CD4-positive, CD25-positive, alpha-beta regulatory T cell (primary cell): ENCODE measurements around the gene PRRG3. TPM values are rescaled to one million over a fixed set of nuclear protein-coding genes. Genes with fewer than 3 reads are reported as not detected.
"Not testable (repeated sequence)": the region's sequence is repeated elsewhere in the genome, so short reads cannot be mapped to it uniquely, and the experiment has no call there.

Source experiments
- ATAC-seq, 2 donors: fragments of 150-1000 bp; cut with Tn5 transposase; one replicate each; pipeline ENCODE4 v1.10.0; 2021; ENCODE audit warnings: low read depth in 2 of 2, moderate number of reproducible peaks in 2 of 2, moderate library complexity in 1 of 2
- DNase-seq, 3 donors: peaks; one replicate each; pipeline versions ENCODE4 v3.0.0 to v3.0.0-alpha.2; 2012 to 2022; ENCODE audit warnings: mixed read lengths in 1 of 3
- H3K27ac ChIP-seq: one replicate; pipeline ENCODE4 v1.7.0; 2013; ENCODE audit warnings: mild to moderate bottlenecking, low read length; ENCODE audit not compliant: insufficient read depth, poor library complexity, severe bottlenecking
- H3K27me3 ChIP-seq: one replicate; pipeline ENCODE4 v1.7.0; 2013; ENCODE audit warnings: low read length; ENCODE audit not compliant: control insufficient read depth, insufficient read depth
- H3K36me3 ChIP-seq: one replicate; pipeline ENCODE4 v1.7.0; 2013; ENCODE audit warnings: mild to moderate bottlenecking, low read length, moderate library complexity; ENCODE audit not compliant: control insufficient read depth, insufficient read depth
- H3K4me1 ChIP-seq: 2 replicates; pipeline ENCODE4 v1.7.0; 2013; ENCODE audit warnings: mild to moderate bottlenecking, low read length; ENCODE audit not compliant: insufficient read depth, control insufficient read depth, poor library complexity, severe bottlenecking
- H3K4me3 ChIP-seq: one replicate; pipeline ENCODE4 v1.7.0; 2013; ENCODE audit warnings: low read depth, mild to moderate bottlenecking, low read length, moderate library complexity
- H3K9me3 ChIP-seq, 2 experiments: 1 replicate in 1 of 2; 2 replicates in 1 of 2; pipeline ENCODE4 v1.7.0; 2013; ENCODE audit warnings: low read length in 2 of 2, mild to moderate bottlenecking in 1 of 2, moderate library complexity in 1 of 2; ENCODE audit not compliant: control insufficient read depth in 2 of 2
- H3K27ac Mint-ChIP-seq, 3 donors: one replicate each; pipeline ENCODE4 v1.8.0; 2020 to 2022; ENCODE audit warnings: mild to moderate bottlenecking in 3 of 3, mixed read lengths in 3 of 3, moderate library complexity in 2 of 3
- H3K27me3 Mint-ChIP-seq: one replicate; pipeline ENCODE4 v1.8.0; 2022; ENCODE audit warnings: mild to moderate bottlenecking, mixed read lengths
- H3K36me3 Mint-ChIP-seq: one replicate; pipeline ENCODE4 v1.8.0; 2020; ENCODE audit warnings: mixed read lengths
- H3K4me1 Mint-ChIP-seq, 4 donors: one replicate each; pipeline ENCODE4 v1.8.0; 2020 to 2022; ENCODE audit warnings: mixed read lengths in 4 of 4, mild to moderate bottlenecking in 1 of 4
- H3K4me3 Mint-ChIP-seq, 4 donors: one replicate each; pipeline ENCODE4 v1.8.0; 2020 to 2022; ENCODE audit warnings: mild to moderate bottlenecking in 4 of 4, mixed read lengths in 4 of 4, moderate library complexity in 3 of 4
- H3K9me3 Mint-ChIP-seq, 7 donors: one replicate each; pipeline ENCODE4 v1.8.0; 2020 to 2022; ENCODE audit warnings: mixed read lengths in 7 of 7, mild to moderate bottlenecking in 3 of 7, moderate library complexity in 2 of 7
- polyA plus RNA-seq, 4 donors: library from polyadenylated mRNA; unstranded; fragments of 300-500 nt; fragmentation: Illumina TruSeq; gene quantifications; one replicate each; pipeline ENCODE4 v1.2.3, GENCODE V29; 2021
- total RNA-seq: library from RNA; stranded (reverse); gene quantifications from one replicate; pipeline ENCODE4 v1.2.3, GENCODE V29; 2022

PRRG3 gene
- total and polyA plus RNA-seq, 5 donors from 2014 or later = not detected

DNA sequence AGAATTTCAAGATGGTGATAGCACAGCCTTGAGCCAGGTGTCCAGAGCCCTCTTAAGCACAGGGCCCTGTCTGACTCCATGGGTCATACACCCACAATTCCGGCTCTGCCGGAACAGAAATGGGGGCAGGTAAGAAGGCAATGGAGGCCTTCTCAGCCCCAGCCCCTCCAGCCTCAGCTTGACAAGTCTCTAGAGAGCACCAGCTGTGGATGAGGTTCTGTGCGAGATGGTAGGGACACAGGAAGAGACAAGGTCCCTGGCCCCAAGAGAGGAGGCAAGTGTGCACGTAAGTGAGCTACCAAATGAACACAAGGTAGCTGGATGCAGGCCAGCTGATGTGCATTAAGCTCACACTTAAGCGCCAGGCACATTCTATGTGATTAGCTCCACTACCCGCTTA lies 2.4 kb upstream of the PRRG3 start:
- DNase-seq (no peak), ATAC-seq (no peak)
- H3K9me3 Mint-ChIP-seq = peaks cover 0 to 1% (median 0%) of the 10 kb centered on the region in 7 donors
- no peaks in the 10 kb centered on the region for H3K36me3 Mint-ChIP-seq
- peaks cover 0 to 2% (median 0%) of the 10 kb centered on the region in 4 donors for H3K4me1 Mint-ChIP-seq
- no peak overlapping the region for H3K27ac ChIP-seq
- no peaks in the 10 kb centered on the region for H3K9me3 ChIP-seq
- H3K4me3 ChIP-seq = no peak overlapping the region
- H3K27me3 Mint-ChIP-seq = peaks cover 11% of the 10 kb centered on the region
- no peak overlapping the region for H3K4me3 Mint-ChIP-seq
- no peaks in the 10 kb centered on the region for H3K4me1 ChIP-seq
- no peaks in the 10 kb centered on the region for H3K36me3 ChIP-seq
- H3K27ac Mint-ChIP-seq = no peak overlapping the region
- H3K27me3 ChIP-seq = no peaks in the 10 kb centered on the region

DNA sequence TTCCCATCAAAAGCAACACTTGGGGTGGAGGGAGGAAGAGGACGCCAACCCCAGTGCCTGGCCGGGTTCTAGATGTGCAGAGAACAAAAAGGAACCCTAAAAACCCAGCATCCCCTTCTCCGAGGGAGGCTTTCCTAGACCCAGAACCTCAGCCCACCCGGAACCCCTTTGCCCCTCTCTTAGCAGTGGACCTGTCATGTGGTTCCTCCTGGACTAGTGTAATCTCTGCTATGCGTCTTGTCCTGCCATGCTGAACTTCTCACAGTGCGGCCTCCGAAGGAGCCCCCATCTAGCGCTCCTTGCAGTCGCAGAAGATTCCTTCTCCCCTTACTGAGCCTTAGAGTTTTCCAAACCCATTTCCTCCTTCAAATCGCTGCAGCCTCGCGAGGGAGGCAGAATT lies 1.1 kb upstream of the PRRG3 start:
- Mint-ChIP-seq H3K4me3 (no peak overlapping the region), H3K27me3 (peaks cover 16% of the 10 kb centered on the region), H3K27ac (no peak overlapping the region), H3K9me3 (peaks cover 0 to 1% (median 0%) of the 10 kb centered on the region in 7 donors), H3K4me1 (peaks cover 0 to 2% (median 0%) of the 10 kb centered on the region in 4 donors), H3K36me3 (no peaks in the 10 kb centered on the region)
- no peaks in the 10 kb centered on the region for H3K4me1 ChIP-seq
- DNase-seq = no peak
- H3K36me3 ChIP-seq = no peaks in the 10 kb centered on the region
- H3K4me3 ChIP-seq = no peak overlapping the region
- no peaks in the 10 kb centered on the region for H3K9me3 ChIP-seq
- ATAC-seq = no peak
- H3K27ac ChIP-seq = no peak overlapping the region
- H3K27me3 ChIP-seq = no peaks in the 10 kb centered on the region

DNA sequence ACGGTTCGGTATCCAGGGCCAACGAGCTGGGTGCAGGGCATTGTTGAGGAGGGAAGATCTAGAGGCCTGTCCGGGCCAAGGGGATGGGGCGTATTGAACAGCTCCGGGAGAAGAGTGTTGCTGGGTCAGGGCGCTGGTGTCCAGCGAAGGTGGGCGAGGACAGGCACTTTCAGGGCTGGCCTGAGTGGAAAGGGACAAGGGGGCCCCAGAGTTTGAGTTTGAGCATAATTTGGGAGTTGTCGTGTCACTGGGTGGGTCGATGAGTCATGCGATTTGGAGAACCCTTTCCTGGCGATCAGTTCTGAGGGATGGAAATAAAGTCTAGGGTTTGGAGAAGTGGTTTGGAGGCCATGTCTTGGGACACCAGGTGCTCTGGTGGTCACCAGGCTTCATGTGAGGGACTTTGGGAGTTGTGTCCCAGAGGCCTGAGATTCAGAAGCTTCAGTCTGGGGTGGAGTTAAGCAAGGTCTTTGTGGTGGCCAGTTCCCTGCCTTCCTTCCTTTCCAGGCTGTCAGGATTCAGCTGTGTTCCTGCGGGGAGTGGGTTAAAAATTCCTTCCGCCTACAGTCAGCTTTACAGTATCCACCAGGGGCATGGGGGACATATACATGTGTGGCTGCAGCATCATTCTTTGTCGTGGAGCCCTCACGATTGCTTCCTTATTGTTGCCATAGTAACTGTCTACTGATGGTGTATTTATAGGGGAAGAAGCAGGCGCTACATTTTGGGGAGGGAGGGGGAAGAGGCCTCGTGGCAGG lies 504 bp downstream of the PRRG3 start:
- Mint-ChIP-seq H3K36me3 (no peaks in the 10 kb centered on the region), H3K27me3 (peaks cover 16% of the 10 kb centered on the region)

DNA sequence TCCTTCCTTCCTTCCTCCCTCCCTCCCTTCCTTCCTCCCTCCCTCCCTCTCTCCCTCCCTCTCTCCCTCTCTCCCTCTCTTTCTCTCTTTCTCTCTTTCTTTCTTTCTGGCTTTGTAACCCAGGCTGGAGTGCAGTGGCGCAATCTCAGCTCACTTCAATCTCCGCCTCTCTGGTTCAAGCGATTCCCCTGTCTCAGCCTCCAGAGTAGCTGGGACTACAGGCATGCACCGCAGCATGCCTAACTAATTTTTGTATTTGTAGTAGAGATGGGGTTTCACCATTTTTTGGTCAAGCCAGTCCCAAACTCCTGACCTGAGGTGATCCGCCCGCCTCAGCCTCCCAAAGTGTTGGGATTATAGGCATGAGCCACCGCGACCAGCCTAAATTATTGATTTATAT lies 1.8 kb downstream of the PRRG3 start:
- H3K4me1 Mint-ChIP-seq, H3K9me3 Mint-ChIP-seq, H3K27ac Mint-ChIP-seq, H3K4me1 ChIP-seq, H3K36me3 Mint-ChIP-seq, H3K27me3 ChIP-seq, H3K36me3 ChIP-seq, H3K4me3 Mint-ChIP-seq, H3K4me3 ChIP-seq, H3K9me3 ChIP-seq, DNase-seq, ATAC-seq, H3K27ac ChIP-seq: not testable (repeated sequence)
- H3K27me3 Mint-ChIP-seq = peaks cover 16% of the 10 kb centered on the region

More for the DNA sequence above, 504 bp downstream of the PRRG3 start:
- H3K4me1 ChIP-seq = no peaks in the 10 kb centered on the region
- ATAC-seq = no peak
- no peaks in the 10 kb centered on the region for H3K27me3 ChIP-seq
- no peak for DNase-seq
- H3K4me1 Mint-ChIP-seq = peaks cover 0 to 2% (median 0%) of the 10 kb centered on the region in 4 donors
- no peaks in the 10 kb centered on the region for H3K36me3 ChIP-seq
- no peaks in the 10 kb centered on the region for H3K9me3 ChIP-seq
- H3K4me3 Mint-ChIP-seq = peak overlapping the region in 1 of 4 donors; percentile 46
- no peak overlapping the region for H3K4me3 ChIP-seq
- H3K9me3 Mint-ChIP-seq = peaks cover 0 to 1% (median 0%) of the 10 kb centered on the region in 7 donors
- H3K27ac Mint-ChIP-seq = no peak overlapping the region
- H3K27ac ChIP-seq = no peak overlapping the region

DNA sequence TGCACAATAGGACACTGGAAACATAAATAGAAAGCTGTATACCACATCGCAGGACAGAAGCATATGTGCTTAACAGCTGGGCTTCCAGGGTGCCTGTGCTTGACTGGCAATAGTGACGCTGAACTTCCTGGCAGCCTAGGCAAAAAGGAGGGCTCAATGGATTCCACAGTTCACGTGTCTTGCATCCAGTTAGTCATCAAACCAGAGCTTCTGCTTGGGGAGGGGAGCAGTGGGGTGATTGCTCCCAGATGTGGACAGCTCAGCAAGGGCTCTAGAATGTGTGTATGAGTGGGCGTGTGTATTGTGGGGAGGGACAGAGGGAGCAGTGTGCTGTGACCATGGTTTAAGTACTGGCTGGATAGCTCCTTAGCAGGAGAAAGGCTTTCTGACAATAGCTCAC lies 2.3 kb downstream of the PRRG3 start:
- H3K9me3 Mint-ChIP-seq = peaks cover 0 to under 1% (median 0%) of the 10 kb centered on the region in 7 donors
- Histone ChIP-seq H3K4me1 (no peaks in the 10 kb centered on the region), H3K36me3 (no peaks in the 10 kb centered on the region), H3K27ac (no peak overlapping the region), H3K27me3 (no peaks in the 10 kb centered on the region), H3K9me3 (no peaks in the 10 kb centered on the region), H3K4me3 (no peak overlapping the region)
- no peak overlapping the region for H3K4me3 Mint-ChIP-seq
- peaks cover 16% of the 10 kb centered on the region for H3K27me3 Mint-ChIP-seq
- no peak for DNase-seq
- H3K36me3 Mint-ChIP-seq = no peaks in the 10 kb centered on the region
- ATAC-seq = no peak
- no peak overlapping the region for H3K27ac Mint-ChIP-seq
- peaks cover 0 to 2% (median 0%) of the 10 kb centered on the region in 4 donors for H3K4me1 Mint-ChIP-seq

DNA sequence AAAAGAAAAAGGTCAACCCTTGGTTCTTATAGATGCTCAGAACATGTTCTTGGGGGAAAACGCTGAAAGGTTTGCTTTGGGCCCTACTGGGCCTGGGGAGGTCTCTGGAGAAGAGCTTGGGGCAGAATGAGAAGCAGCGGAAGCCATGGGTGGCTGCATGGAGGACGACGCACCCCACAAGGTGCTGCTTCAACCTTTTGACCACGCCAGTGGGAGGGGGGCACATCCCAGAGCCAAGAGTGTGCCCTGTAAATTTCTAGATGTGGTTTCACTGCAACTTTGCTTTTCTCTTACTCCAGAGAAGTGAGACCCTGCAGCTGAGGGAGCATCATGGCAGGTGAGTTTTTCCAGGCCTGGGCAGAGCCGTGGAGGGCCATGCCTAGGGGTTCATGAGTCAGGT lies 3.2 kb downstream of the PRRG3 start:
- Mint-ChIP-seq H3K4me1 (peaks cover 0 to 2% (median 0%) of the 10 kb centered on the region in 4 donors), H3K36me3 (no peaks in the 10 kb centered on the region), H3K4me3 (no peak overlapping the region), H3K27me3 (peaks cover 16% of the 10 kb centered on the region), H3K27ac (no peak overlapping the region), H3K9me3 (no peaks in the 10 kb centered on the region)
- Histone ChIP-seq H3K4me1 (no peaks in the 10 kb centered on the region), H3K27me3 (no peaks in the 10 kb centered on the region), H3K36me3 (no peaks in the 10 kb centered on the region), H3K4me3 (no peak overlapping the region), H3K27ac (no peak overlapping the region), H3K9me3 (no peaks in the 10 kb centered on the region)
- DNase-seq (no peak), ATAC-seq (no peak)

DNA sequence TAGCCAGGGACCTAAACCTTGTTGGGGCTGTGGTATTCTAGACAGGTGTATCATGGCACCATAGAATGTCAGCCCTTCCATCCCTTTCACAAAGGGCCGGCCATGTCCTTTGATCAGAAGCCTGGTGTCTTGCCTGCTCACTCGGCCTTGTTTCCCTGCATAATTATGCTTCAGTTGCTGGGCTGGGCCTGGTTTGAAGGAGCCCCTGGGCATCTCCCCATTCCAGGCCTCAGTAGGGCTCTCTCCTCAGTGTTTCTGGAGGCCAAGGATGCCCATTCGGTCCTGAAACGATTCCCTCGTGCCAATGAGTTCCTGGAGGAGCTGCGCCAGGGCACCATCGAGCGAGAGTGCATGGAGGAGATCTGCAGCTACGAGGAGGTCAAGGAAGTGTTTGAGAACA lies 4.5 kb downstream of the PRRG3 start:
- Histone ChIP-seq H3K36me3 (no peaks in the 10 kb centered on the region), H3K4me3 (no peak overlapping the region), H3K9me3 (no peaks in the 10 kb centered on the region), H3K27me3 (no peaks in the 10 kb centered on the region), H3K4me1 (no peaks in the 10 kb centered on the region), H3K27ac (no peak overlapping the region)
- peaks cover 0 to 2% (median 0%) of the 10 kb centered on the region in 4 donors for H3K4me1 Mint-ChIP-seq
- peak overlapping the region in 1 of 3 donors; percentile 59 for H3K27ac Mint-ChIP-seq
- H3K4me3 Mint-ChIP-seq = no peak overlapping the region
- H3K36me3 Mint-ChIP-seq = no peaks in the 10 kb centered on the region
- peaks cover 16% of the 10 kb centered on the region for H3K27me3 Mint-ChIP-seq
- ATAC-seq (no peak), DNase-seq (no peak)
- H3K9me3 Mint-ChIP-seq = peaks cover 0 to 2% (median 0%) of the 10 kb centered on the region in 7 donors

DNA sequence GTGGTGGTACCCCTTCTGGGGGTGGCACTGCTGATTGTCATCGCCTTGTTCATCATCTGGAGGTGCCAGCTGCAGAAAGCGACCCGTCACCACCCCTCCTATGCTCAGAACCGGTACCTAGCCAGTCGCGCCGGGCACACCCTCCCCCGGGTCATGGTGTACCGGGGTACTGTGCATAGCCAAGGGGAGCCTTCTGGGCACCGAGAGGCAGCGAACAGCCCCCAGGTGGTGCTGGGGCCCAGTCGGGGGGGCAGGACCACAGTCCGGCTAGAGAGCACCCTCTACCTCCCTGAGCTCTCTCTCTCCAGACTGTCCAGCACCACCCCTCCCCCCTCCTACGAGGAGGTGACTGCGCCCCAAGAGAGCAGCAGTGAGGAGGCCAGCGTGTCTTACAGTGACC lies 5.3 kb downstream of the PRRG3 start:
- peaks cover 0 to 2% (median 0%) of the 10 kb centered on the region in 7 donors for H3K9me3 Mint-ChIP-seq
- no peak overlapping the region for H3K4me3 Mint-ChIP-seq
- H3K27ac Mint-ChIP-seq = no peak overlapping the region
- no peaks in the 10 kb centered on the region for H3K36me3 ChIP-seq
- H3K27me3 ChIP-seq = no peaks in the 10 kb centered on the region
- DNase-seq (no peak), ATAC-seq (no peak)
- H3K4me1 ChIP-seq = no peaks in the 10 kb centered on the region
- no peaks in the 10 kb centered on the region for H3K36me3 Mint-ChIP-seq
- H3K27me3 Mint-ChIP-seq = peaks cover 15% of the 10 kb centered on the region
- no peak overlapping the region for H3K27ac ChIP-seq
- no peaks in the 10 kb centered on the region for H3K9me3 ChIP-seq
- peaks cover 0 to under 1% (median 0%) of the 10 kb centered on the region in 4 donors for H3K4me1 Mint-ChIP-seq
- H3K4me3 ChIP-seq = no peak overlapping the region
